K562 (cell line): ENCODE data around the gene TTC13. TPM values are rescaled to one million over a fixed set of nuclear protein-coding genes. Genes with fewer than 3 reads are reported as not detected.

Experiments used
- CBFA2T2 ChIP-seq: fragments of 450-650 bp; conservative IDR thresholded peaks from 2 replicates; pipeline ENCODE4 v1.6.1; 2017; ENCODE audit warnings: mild to moderate bottlenecking
- CBX1 ChIP-seq: sonication (generic); IDR thresholded peaks from 2 replicates; pipeline ENCODE4 v1.6.1; 2016; ENCODE audit warnings: antibody characterized with exemption, low read depth, mild to moderate bottlenecking
- ELK1 ChIP-seq: sonication (generic); formaldehyde crosslinking; IDR thresholded peaks from 2 replicates; pipeline ENCODE4 v1.8.1; 2022; ENCODE audit warnings: missing genetic modification reagents
- GATA2 ChIP-seq: sonication (generic); formaldehyde crosslinking; IDR thresholded peaks from 2 replicates; pipeline ENCODE4 v1.4.0; 2020; ENCODE audit warnings: mild to moderate bottlenecking, missing genetic modification reagents
- HDAC3 ChIP-seq: fragments of 450-650 bp; IDR thresholded peaks from 2 replicates; pipeline ENCODE4 v1.6.1; 2018; ENCODE audit warnings: borderline replicate concordance, mild to moderate bottlenecking, moderate library complexity; ENCODE audit not compliant: partially characterized antibody
- PATZ1 ChIP-seq: fragments of 250-450 bp; sonication (Bioruptor Pico); IDR thresholded peaks from 2 replicates; pipeline ENCODE4 v1.5.0; 2020; ENCODE audit warnings: mild to moderate bottlenecking, borderline replicate concordance
- PHF8 ChIP-seq: fragments of 200-600 bp; sonication (generic); IDR thresholded peaks from 2 replicates; pipeline ENCODE4 v1.6.1; 2012; ENCODE audit warnings: mixed run types, mild to moderate bottlenecking, inconsistent platforms, low read length, moderate library complexity, borderline replicate concordance
- PKNOX1 ChIP-seq: fragments of 450-650 bp; IDR thresholded peaks from 2 replicates; pipeline ENCODE4 v1.6.1; 2016
- POLR2H ChIP-seq: IDR thresholded peaks from 2 replicates; pipeline ENCODE4 v1.6.1; 2016; ENCODE audit warnings: missing genetic modification characterization, low read depth, mild to moderate bottlenecking, control low read depth, missing compliant biosample characterization, moderate library complexity
- PRPF4 ChIP-seq: fragments of 200-400 bp; formaldehyde crosslinking; IDR thresholded peaks from one replicate; pipeline ENCODE4 v1.6.1; 2017; ENCODE audit warnings: low read length, low read depth, mild to moderate bottlenecking; ENCODE audit not compliant: insufficient read depth, poor library complexity, severe bottlenecking
- SETDB1 ChIP-seq: IDR thresholded peaks from one replicate; pipeline ENCODE4 v1.6.1; 2012; ENCODE audit warnings: low read length, control low read depth, inconsistent platforms
- SUPT5H ChIP-seq: fragments of 450-650 bp; IDR thresholded peaks from 2 replicates; pipeline ENCODE4 v1.6.1; 2016
- TCF3 ChIP-seq: sonication (generic); formaldehyde crosslinking; IDR thresholded peaks from 2 replicates; pipeline ENCODE4 v1.4.0; 2020; ENCODE audit warnings: mild to moderate bottlenecking, missing genetic modification reagents
- TRIM24 ChIP-seq, 2 experiments: fragments of 450-650 bp; IDR thresholded peaks; 2 replicates each; pipeline ENCODE4 v1.6.1; 2016
- ZNF124 ChIP-seq: sonication (generic); formaldehyde crosslinking; IDR thresholded peaks from 2 replicates; pipeline ENCODE4 v1.8.1; 2022; ENCODE audit warnings: missing genetic modification reagents
- ZNF253 ChIP-seq: fragments of 250-450 bp; sonication (Bioruptor Pico); conservative IDR thresholded peaks from 2 replicates; pipeline ENCODE4 v1.6.1; 2021; ENCODE audit warnings: mild to moderate bottlenecking
- ZNF277 ChIP-seq: fragments of 250-450 bp; sonication (Bioruptor Pico); IDR thresholded peaks from 2 replicates; pipeline ENCODE4 v1.8.0; 2022; ENCODE audit warnings: inconsistent platforms, mild to moderate bottlenecking, moderate library complexity, borderline replicate concordance
- ZNF311 ChIP-seq: fragments of 250-450 bp; sonication (Bioruptor Pico); IDR thresholded peaks from 2 replicates; pipeline ENCODE4 v1.4.0; 2020; ENCODE audit warnings: mild to moderate bottlenecking, moderate library complexity
- polyA plus RNA-seq, 8 experiments: library from polyadenylated mRNA; depleted of rRNA in 4 of 8; stranded (reverse) in 5 of 8; unstranded in 3 of 8; fragments of >200 nt; fragmentation: Nextera tagmentation in 2 of 8; fragmentation: Illumina TruSeq in 1 of 8; extraction: Ambion mirVana in 2 of 8; extraction: Trizol in 1 of 8; gene quantifications; 2 replicates each; pipeline versions ENCODE4 v1.2.1 to v1.2.3, GENCODE V29; 2011 to 2014; ENCODE audit warnings: inconsistent platforms in 1 of 8, missing spikeins in 1 of 8
- total RNA-seq, 7 experiments: library from RNA; depleted of rRNA in 6 of 7; stranded (reverse); fragments of >200 nt in 6 of 7; fragmentation: Illumina TruSeq in 2 of 7; extraction: Trizol in 2 of 7; gene quantifications; 2 replicates each; pipeline versions ENCODE4 v1.2.1 to v1.2.3, GENCODE V29; 2011 to 2021; ENCODE audit warnings: low replicate concordance in 1 of 7

The TTC13 gene
- total and polyA plus RNA-seq, 9 of the 15 experiments (the other 6 are each of a cell fraction or from before 2014, with no cell fraction given) = 1.7 to 13.8 (median 9.6) TPM

- TF ChIP-seq PATZ1 (no peak), GATA2 (CRISPR knock-in tag) (peak; percentile 93), CBX1 (peak; percentile 42; the same call in 1 of the 2 replicates), ZNF253 (CRISPR knock-in tag) (no peak), SETDB1 (peak; percentile 23), POLR2H (tag) (peak; percentile 69), ZNF124 (CRISPR knock-in tag) (no peak), PHF8 (peak; percentile 97), PKNOX1 (peak; percentile 61), TRIM24 (IDR thresholded peaks at IDR 0.05) (0 out of 4 replicates have a peak, but pooled peaks of 1 of the 2 experiments have one; percentile 41), CBFA2T2 (no peak), ZNF277 (no peak), TCF3 (no peak; the same call in none of the 2 replicates), ELK1 (CRISPR knock-in tag) (no peak), SUPT5H (peak; percentile 97), HDAC3 (no peak), ZNF311 (CRISPR knock-in tag) (no peak), PRPF4 (no peak)
Measured at GRCh38 chr1:230978491-230979388, at the start of gene TTC13, which contains the start of gene ARV1 (continued).
